ENCODE measurements around the gene HOXC9.

- no peak for TF ChIP-seq GATA2 (IDR thresholded peaks at IDR 0.05; ENCODE audit: low read depth, low read length)
- no peak for TF ChIP-seq GATA3 (IDR thresholded peaks at IDR 0.05; ENCODE audit: low read depth, low read length)
These were observed 22.1 kb upstream of the HOXC9 start for GRCh38 chr12:53977596-53978445.
